SK-N-SH (cell line): ENCODE data around the gene RPGRIP1L. TPM values are rescaled to one million over a fixed set of nuclear protein-coding genes. Genes with fewer than 3 reads are reported as not detected.

Source experiments
- CTCF ChIA-PET: fragments of 300-600, 350-600 bp; formaldehyde crosslinking; extraction: SDS; loops from one replicate; lab custom pipeline; 2021; lab: Yijun Ruan, JAX
- POLR2A ChIA-PET: fragments of 350-600 bp; sonication (Branson Sonifier 250); formaldehyde crosslinking; extraction: SDS; loops from one replicate; lab custom pipeline; 2020; ENCODE audit warnings: antibody characterized with exemption, inconsistent platforms; lab: Yijun Ruan, JAX
- DNase-seq: peaks from one replicate; pipeline ENCODE4 v3.0.0; 2012
- H2AFZ ChIP-seq: fragments of 200-600 bp; sonication (generic); 2 replicates; pipeline ENCODE4 v1.8.1; 2016; ENCODE audit warnings: antibody characterized with exemption, mild to moderate bottlenecking, low read depth
- H3F3A ChIP-seq: fragments of 200-600 bp; sonication (generic); replicated peaks from 2 replicates; pipeline ENCODE3; 2016; ENCODE audit warnings: antibody characterized with exemption, mild to moderate bottlenecking; ENCODE audit not compliant: insufficient read depth
- H3K27ac ChIP-seq, 2 experiments: fragments of 200-500 bp in 1 of 2; fragments of 200-600 bp in 1 of 2; sonication (Bioruptor generic) in 1 of 2; sonication (generic), shearing (Covaris generic) in 1 of 2; 2 replicates each; pipeline versions ENCODE4 v1.5.1 to v1.6.1; 2014 to 2016; ENCODE audit warnings: low read depth in 2 of 2, inconsistent platforms in 1 of 2, low read length in 1 of 2, mild to moderate bottlenecking in 1 of 2, mixed read lengths in 1 of 2
- H3K27me3 ChIP-seq: fragments of 200-600 bp; sonication (generic), shearing (Covaris generic); 2 replicates; pipeline ENCODE4 v1.6.1; 2016; ENCODE audit warnings: mixed run types; ENCODE audit not compliant: insufficient read depth
- H3K36me3 ChIP-seq, 2 experiments: fragments of 200-500 bp in 1 of 2; fragments of 200-600 bp in 1 of 2; sonication (Bioruptor generic) in 1 of 2; sonication (generic) in 1 of 2; replicated peaks in 1 of 2; 2 replicates each; pipeline versions ENCODE3 to v1.5.1; 2014 to 2016; ENCODE audit warnings: low read length in 1 of 2, mild to moderate bottlenecking in 1 of 2; ENCODE audit not compliant: insufficient read depth in 2 of 2, control insufficient read depth in 1 of 2
- H3K4me1 ChIP-seq, 2 experiments: fragments of 200-500 bp in 1 of 2; fragments of 200-600 bp in 1 of 2; sonication (Bioruptor generic) in 1 of 2; sonication (generic), shearing (Covaris generic) in 1 of 2; 2 replicates each; pipeline versions ENCODE4 v1.5.1 to v1.6.1; 2014 to 2016; ENCODE audit warnings: low read depth in 1 of 2, low read length in 1 of 2, mixed run types in 1 of 2; ENCODE audit not compliant: insufficient read depth in 2 of 2, control insufficient read depth in 1 of 2
- H3K4me2 ChIP-seq: fragments of 200-600 bp; sonication (generic), shearing (Covaris generic); 2 replicates; pipeline ENCODE4 v1.6.1; 2017; ENCODE audit warnings: mixed run types
- H3K4me3 ChIP-seq, 2 experiments: fragments of 200-500 bp in 1 of 2; fragments of 200-600 bp in 1 of 2; sonication (Bioruptor generic) in 1 of 2; sonication (generic), shearing (Covaris generic) in 1 of 2; 2 replicates each; pipeline versions ENCODE4 v1.5.1 to v1.8.1; 2014 to 2016; ENCODE audit warnings: low read depth in 2 of 2, inconsistent platforms in 1 of 2, low read length in 1 of 2, mild to moderate bottlenecking in 1 of 2, mixed read lengths in 1 of 2, moderate library complexity in 1 of 2
- H3K79me2 ChIP-seq: fragments of 200-600 bp; sonication (generic); 2 replicates; pipeline ENCODE4 v1.8.1; 2017; ENCODE audit warnings: mild to moderate bottlenecking; ENCODE audit not compliant: insufficient read depth
- H3K9ac ChIP-seq: fragments of 200-600 bp; sonication (generic); 2 replicates; pipeline ENCODE4 v1.6.1; 2017; ENCODE audit warnings: mixed run types
- H3K9me2 ChIP-seq: fragments of 200-600 bp; sonication (generic); 2 replicates; pipeline ENCODE4 v1.6.1; 2017; ENCODE audit warnings: mixed run types
- H3K9me3 ChIP-seq: fragments of 200-600 bp; sonication (generic); 2 replicates; pipeline ENCODE4 v1.6.1; 2017; ENCODE audit warnings: mixed run types, mild to moderate bottlenecking, moderate library complexity
- H4K20me1 ChIP-seq: fragments of 200-600 bp; sonication (generic); 2 replicates; pipeline ENCODE4 v1.6.1; 2017; ENCODE audit warnings: mild to moderate bottlenecking, mixed run types; ENCODE audit not compliant: insufficient read depth
- CHD2 ChIP-seq: fragments of 150-350 bp; IDR thresholded peaks from 2 replicates; pipeline ENCODE4 v1.6.1; 2018; ENCODE audit warnings: low read length; ENCODE audit not compliant: partially characterized antibody
- FOSL2 ChIP-seq: IDR thresholded peaks from 2 replicates; pipeline ENCODE4 v1.4.0; 2012; ENCODE audit warnings: low read depth, mild to moderate bottlenecking, moderate library complexity, borderline replicate concordance
- FOXJ3 ChIP-seq: sonication (generic); formaldehyde crosslinking; IDR thresholded peaks from 2 replicates; pipeline ENCODE4 v1.5.1; 2020; ENCODE audit warnings: mild to moderate bottlenecking, missing genetic modification reagents
- MEF2A ChIP-seq: IDR thresholded peaks from 2 replicates; pipeline ENCODE4 v1.4.0; 2012; ENCODE audit warnings: low read depth, borderline replicate concordance
- MXI1 ChIP-seq: IDR thresholded peaks from 2 replicates; pipeline ENCODE4 v1.6.1; 2012; ENCODE audit warnings: mild to moderate bottlenecking, low read depth, low read length, improper control_type of control experiment
- NFIC ChIP-seq: IDR thresholded peaks from 2 replicates; pipeline ENCODE4 v1.4.0; 2012; ENCODE audit warnings: borderline replicate concordance
- RAD21 ChIP-seq: IDR thresholded peaks from 2 replicates; pipeline ENCODE4 v1.6.1; 2012; ENCODE audit warnings: mild to moderate bottlenecking, low read length
- RCOR1 ChIP-seq: fragments of 150-350 bp; IDR thresholded peaks from 2 replicates; pipeline ENCODE4 v1.6.1; 2017; ENCODE audit warnings: antibody characterized with exemption, low read length
- RFX5 ChIP-seq: IDR thresholded peaks from 2 replicates; pipeline ENCODE4 v1.6.1; 2012; ENCODE audit warnings: mild to moderate bottlenecking, improper control_type of control experiment, low read length
- SIN3A ChIP-seq: IDR thresholded peaks from 2 replicates; pipeline ENCODE4 v1.6.1; 2012; ENCODE audit warnings: low read depth, mild to moderate bottlenecking, low read length, moderate library complexity, borderline replicate concordance
- SMC3 ChIP-seq: IDR thresholded peaks from 2 replicates; pipeline ENCODE4 v1.6.1; 2012; ENCODE audit warnings: low read depth, low read length, improper control_type of control experiment
- TAF1 ChIP-seq: IDR thresholded peaks from 2 replicates; pipeline ENCODE4 v1.6.1; 2012; ENCODE audit warnings: low read depth, mild to moderate bottlenecking, low read length, moderate library complexity, borderline replicate concordance
- YY1 ChIP-seq: IDR thresholded peaks from 2 replicates; pipeline ENCODE4 v1.4.0; 2012; ENCODE audit warnings: low read depth, mild to moderate bottlenecking
- WGBS: methylation state at CpG from one replicate; pipeline ENCODE4 v1.1.6; 2017; ENCODE audit warnings: low lambda C conversion rate; 5-methylcytosine and 5-hydroxymethylcytosine counted together
- polyA plus RNA-seq, 3 experiments: library from polyadenylated mRNA; depleted of rRNA; stranded (reverse); fragments of >200 nt; gene quantifications; 2 replicates each; pipeline ENCODE4 v1.2.3, GENCODE V29; 2012
- TF ChIP-seq, protein P1 (sequence below): fragments of 200-600 bp; sonication (generic); IDR thresholded peaks from 2 replicates; pipeline ENCODE4 v1.6.1; 2017; ENCODE audit warnings: antibody characterized with exemption, mild to moderate bottlenecking, moderate library complexity
- TF ChIP-seq, protein P2 (sequence below): IDR thresholded peaks from 2 replicates; pipeline ENCODE4 v1.6.1; 2012; ENCODE audit warnings: mild to moderate bottlenecking, low read depth, low read length, moderate library complexity
- TF ChIP-seq, protein P3 (sequence below): IDR thresholded peaks from 2 replicates; pipeline ENCODE4 v1.4.0; 2012; ENCODE audit warnings: low read depth, borderline replicate concordance

The RPGRIP1L gene
- polyA plus RNA-seq, 1 of the 3 experiments (the other 2 are of a cell fraction) = 5.7 TPM

DNA sequence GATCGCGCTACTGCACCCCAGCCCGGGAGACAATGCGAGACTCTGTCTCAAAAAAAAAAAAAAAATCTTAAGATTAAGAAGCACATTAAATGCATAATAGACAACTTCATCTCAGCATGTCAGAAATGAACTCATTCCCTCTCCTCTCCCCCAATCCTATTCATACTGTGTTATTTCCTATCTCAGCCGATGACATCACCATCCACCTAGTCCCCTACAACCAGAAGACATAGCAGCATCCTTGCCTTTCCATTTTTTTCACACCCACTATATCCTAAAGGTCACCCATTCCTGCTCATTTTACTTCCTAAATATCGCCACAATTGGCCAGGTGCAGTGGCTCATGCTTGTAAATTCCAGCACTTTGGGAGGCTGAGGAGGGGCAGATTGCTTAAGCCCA lies 81.3 kb downstream of the RPGRIP1L start:
- no peak overlapping the region for H3K9ac ChIP-seq
- H3K79me2 ChIP-seq = no peaks in the 10 kb centered on the region
- H3K4me1 ChIP-seq = no peaks in the 10 kb centered on the region
- TF ChIP-seq SIN3A (no peak), YY1 (no peak), MEF2A (no peak)
- no peaks in the 10 kb centered on the region for H3K9me2 ChIP-seq
- CTCF ChIA-PET = no interaction called here
- no peaks in the 10 kb centered on the region for H4K20me1 ChIP-seq
- 98% methylated on average over 6 of the region's 6 CpGs for WGBS
- no peak overlapping the region for H3K4me2 ChIP-seq
- H3K36me3 ChIP-seq = peaks cover 2 to 10% of the 10 kb centered on the region in 2 experiments
- no peak overlapping the region for H3K4me3 ChIP-seq
- POLR2A ChIA-PET = no interaction called here
- DNase-seq = no peak
- no peaks in the 10 kb centered on the region for H3K9me3 ChIP-seq
- H3K27ac ChIP-seq = no peak overlapping the region
- H2AFZ ChIP-seq = no peak overlapping the region
- H3K27me3 ChIP-seq = no peaks in the 10 kb centered on the region
- H3F3A ChIP-seq = peaks cover 3% of the 10 kb centered on the region

DNA sequence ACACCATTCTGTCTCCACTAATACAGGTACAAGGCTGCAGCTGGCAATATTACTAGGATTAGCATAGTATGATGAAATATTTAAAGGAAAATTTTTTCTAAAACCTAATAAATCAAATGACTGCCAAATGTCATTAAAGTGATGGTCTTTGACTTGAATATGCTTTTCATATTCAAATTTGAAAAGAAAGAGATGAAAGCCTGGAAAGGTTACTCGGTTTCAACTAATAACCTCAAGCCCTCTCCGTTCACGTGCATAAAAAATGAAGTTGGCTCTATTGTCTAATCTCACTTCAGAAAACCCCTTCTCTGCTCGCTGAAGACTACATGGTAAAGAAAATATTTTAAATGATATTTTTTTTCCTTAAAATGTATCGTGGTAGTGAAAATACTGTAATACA lies 83.2 kb downstream of the RPGRIP1L start:
- CTCF ChIA-PET = interaction anchor here (0.9 kb wide), 1 partner anchor 23 kb away, joined by 3 read pairs; no protein-coding TSS in a partner anchor
- POLR2A ChIA-PET = no interaction called here
- Histone ChIP-seq H3K4me1 (no peaks in the 10 kb centered on the region), H3K9me3 (no peaks in the 10 kb centered on the region), H3K36me3 (peaks cover 2 to 10% of the 10 kb centered on the region in 2 experiments), H3K27me3 (no peaks in the 10 kb centered on the region), H3K79me2 (no peaks in the 10 kb centered on the region), H3K9me2 (no peaks in the 10 kb centered on the region), H3K27ac (no peak overlapping the region), H3K9ac (no peak overlapping the region), H3K4me3 (no peak overlapping the region), H2AFZ (no peak overlapping the region), H3K4me2 (no peak overlapping the region), H3F3A (peaks cover 3% of the 10 kb centered on the region), H4K20me1 (no peaks in the 10 kb centered on the region)
- 93% methylated on average over 5 of the region's 5 CpGs for WGBS
- no peak for TF ChIP-seq FOSL2
- no peak for TF ChIP-seq CHD2
- TF ChIP-seq RCOR1 = no peak
- TF ChIP-seq, protein P1, sequence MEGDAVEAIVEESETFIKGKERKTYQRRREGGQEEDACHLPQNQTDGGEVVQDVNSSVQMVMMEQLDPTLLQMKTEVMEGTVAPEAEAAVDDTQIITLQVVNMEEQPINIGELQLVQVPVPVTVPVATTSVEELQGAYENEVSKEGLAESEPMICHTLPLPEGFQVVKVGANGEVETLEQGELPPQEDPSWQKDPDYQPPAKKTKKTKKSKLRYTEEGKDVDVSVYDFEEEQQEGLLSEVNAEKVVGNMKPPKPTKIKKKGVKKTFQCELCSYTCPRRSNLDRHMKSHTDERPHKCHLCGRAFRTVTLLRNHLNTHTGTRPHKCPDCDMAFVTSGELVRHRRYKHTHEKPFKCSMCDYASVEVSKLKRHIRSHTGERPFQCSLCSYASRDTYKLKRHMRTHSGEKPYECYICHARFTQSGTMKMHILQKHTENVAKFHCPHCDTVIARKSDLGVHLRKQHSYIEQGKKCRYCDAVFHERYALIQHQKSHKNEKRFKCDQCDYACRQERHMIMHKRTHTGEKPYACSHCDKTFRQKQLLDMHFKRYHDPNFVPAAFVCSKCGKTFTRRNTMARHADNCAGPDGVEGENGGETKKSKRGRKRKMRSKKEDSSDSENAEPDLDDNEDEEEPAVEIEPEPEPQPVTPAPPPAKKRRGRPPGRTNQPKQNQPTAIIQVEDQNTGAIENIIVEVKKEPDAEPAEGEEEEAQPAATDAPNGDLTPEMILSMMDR = no peak
- no peak for TF ChIP-seq TAF1
- TF ChIP-seq FOXJ3 (CRISPR knock-in tag) = no peak
- TF ChIP-seq, protein P2, sequence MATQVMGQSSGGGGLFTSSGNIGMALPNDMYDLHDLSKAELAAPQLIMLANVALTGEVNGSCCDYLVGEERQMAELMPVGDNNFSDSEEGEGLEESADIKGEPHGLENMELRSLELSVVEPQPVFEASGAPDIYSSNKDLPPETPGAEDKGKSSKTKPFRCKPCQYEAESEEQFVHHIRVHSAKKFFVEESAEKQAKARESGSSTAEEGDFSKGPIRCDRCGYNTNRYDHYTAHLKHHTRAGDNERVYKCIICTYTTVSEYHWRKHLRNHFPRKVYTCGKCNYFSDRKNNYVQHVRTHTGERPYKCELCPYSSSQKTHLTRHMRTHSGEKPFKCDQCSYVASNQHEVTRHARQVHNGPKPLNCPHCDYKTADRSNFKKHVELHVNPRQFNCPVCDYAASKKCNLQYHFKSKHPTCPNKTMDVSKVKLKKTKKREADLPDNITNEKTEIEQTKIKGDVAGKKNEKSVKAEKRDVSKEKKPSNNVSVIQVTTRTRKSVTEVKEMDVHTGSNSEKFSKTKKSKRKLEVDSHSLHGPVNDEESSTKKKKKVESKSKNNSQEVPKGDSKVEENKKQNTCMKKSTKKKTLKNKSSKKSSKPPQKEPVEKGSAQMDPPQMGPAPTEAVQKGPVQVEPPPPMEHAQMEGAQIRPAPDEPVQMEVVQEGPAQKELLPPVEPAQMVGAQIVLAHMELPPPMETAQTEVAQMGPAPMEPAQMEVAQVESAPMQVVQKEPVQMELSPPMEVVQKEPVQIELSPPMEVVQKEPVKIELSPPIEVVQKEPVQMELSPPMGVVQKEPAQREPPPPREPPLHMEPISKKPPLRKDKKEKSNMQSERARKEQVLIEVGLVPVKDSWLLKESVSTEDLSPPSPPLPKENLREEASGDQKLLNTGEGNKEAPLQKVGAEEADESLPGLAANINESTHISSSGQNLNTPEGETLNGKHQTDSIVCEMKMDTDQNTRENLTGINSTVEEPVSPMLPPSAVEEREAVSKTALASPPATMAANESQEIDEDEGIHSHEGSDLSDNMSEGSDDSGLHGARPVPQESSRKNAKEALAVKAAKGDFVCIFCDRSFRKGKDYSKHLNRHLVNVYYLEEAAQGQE = no peak
- no peak for TF ChIP-seq SMC3
- TF ChIP-seq MXI1 = no peak
- TF ChIP-seq RAD21 = no peak
- TF ChIP-seq NFIC = no peak
- no peak for TF ChIP-seq SIN3A
- TF ChIP-seq RFX5 = no peak
- TF ChIP-seq, protein P3, sequence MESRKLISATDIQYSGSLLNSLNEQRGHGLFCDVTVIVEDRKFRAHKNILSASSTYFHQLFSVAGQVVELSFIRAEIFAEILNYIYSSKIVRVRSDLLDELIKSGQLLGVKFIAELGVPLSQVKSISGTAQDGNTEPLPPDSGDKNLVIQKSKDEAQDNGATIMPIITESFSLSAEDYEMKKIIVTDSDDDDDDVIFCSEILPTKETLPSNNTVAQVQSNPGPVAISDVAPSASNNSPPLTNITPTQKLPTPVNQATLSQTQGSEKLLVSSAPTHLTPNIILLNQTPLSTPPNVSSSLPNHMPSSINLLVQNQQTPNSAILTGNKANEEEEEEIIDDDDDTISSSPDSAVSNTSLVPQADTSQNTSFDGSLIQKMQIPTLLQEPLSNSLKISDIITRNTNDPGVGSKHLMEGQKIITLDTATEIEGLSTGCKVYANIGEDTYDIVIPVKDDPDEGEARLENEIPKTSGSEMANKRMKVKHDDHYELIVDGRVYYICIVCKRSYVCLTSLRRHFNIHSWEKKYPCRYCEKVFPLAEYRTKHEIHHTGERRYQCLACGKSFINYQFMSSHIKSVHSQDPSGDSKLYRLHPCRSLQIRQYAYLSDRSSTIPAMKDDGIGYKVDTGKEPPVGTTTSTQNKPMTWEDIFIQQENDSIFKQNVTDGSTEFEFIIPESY = no peak
- no peak for DNase-seq
